Measurements from ENCODE around the gene DAB2IP. TPM values are rescaled to one million over a fixed set of nuclear protein-coding genes. Genes with fewer than 3 reads are reported as not detected.

DAB2IP gene
- total and polyA plus RNA-seq, 2 experiments from 2014 or later: 8.9 to 42.8 TPM

DNA sequence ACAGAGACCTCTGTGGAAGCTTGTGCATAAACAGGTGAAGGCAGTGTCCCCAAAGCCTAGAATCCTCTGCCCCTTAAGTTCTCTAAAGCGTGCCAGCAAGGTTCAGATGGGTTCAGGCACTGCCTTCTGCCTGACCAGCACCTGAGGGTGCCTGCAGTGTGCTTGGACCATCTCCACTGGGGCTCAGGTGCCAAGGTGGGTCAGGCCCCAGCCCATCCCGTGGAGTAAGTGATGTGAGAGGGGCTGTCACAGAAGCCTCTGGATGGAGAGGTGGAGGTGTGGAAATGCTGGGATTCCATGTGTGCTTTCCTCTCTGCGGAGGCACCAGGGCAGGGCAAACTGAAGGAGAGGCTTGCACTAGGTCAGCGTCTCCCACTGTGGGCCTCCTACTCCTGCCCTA is 118.5 kb downstream of the DAB2IP start:
- TF ChIP-seq EZH2 (IDR thresholded peaks at IDR 0.05; ENCODE audit: low read depth, unreplicated experiment): no peak
- no peak for TF ChIP-seq ZNF331 (CRISPR knock-in tag; IDR thresholded peaks at IDR 0.05; ENCODE audit: low read depth)
- TF ChIP-seq REST (IDR thresholded peaks at IDR 0.05; ENCODE audit: unreplicated experiment): no peak
- no peak for TF ChIP-seq EZH2phosphoT487 (IDR thresholded peaks at IDR 0.05; ENCODE audit: unreplicated experiment)
- no peak for TF ChIP-seq NANOG (IDR thresholded peaks at IDR 0.05; ENCODE audit: borderline replicate concordance)
- TF ChIP-seq CREB1 (CRISPR knock-in tag; IDR thresholded peaks at IDR 0.05; ENCODE audit: low read depth): no peak
- no peak overlapping the region for H3K27ac ChIP-seq (ENCODE audit: low read depth)
- Mint-ChIP-seq H3K36me3 (ENCODE audit: low read depth) (peaks cover 36% of the 10 kb centered on the region), H3K4me1 (no peaks in the 10 kb centered on the region), H3K27ac (no peak overlapping the region), H3K4me3 (no peak overlapping the region), H3K9me3 (no peaks in the 10 kb centered on the region; the same call in 2 of the 3 replicates), H3K27me3 (ENCODE audit: insufficient read depth, low read depth, poor library complexity) (peaks cover 7% of the 10 kb centered on the region)
- no peak overlapping the region for H3K4me3 ChIP-seq
- no peak for ATAC-seq
- no peaks in the 10 kb centered on the region for H3K4me1 ChIP-seq (ENCODE audit: insufficient read depth)
- no peak for DNase-seq (ENCODE audit: low spot score)
- no peaks in the 10 kb centered on the region for H4K20me1 ChIP-seq (replicated peaks; ENCODE audit: insufficient read depth)
- H2AFZ ChIP-seq: no peak overlapping the region
- no peaks in the 10 kb centered on the region for H3K27me3 ChIP-seq (ENCODE audit: insufficient read depth)
- no peaks in the 10 kb centered on the region for H3F3A ChIP-seq (replicated peaks; ENCODE audit: low read depth)
- no peak overlapping the region for H3K4me2 ChIP-seq
- H3K9me2 ChIP-seq (ENCODE audit: insufficient read depth): no peaks in the 10 kb centered on the region
- peaks cover 13% of the 10 kb centered on the region; the same call in 1 of the 2 replicates for H3K36me3 ChIP-seq (ENCODE audit: insufficient read depth)
- H3K79me2 ChIP-seq (replicated peaks; ENCODE audit: insufficient read depth): no peaks in the 10 kb centered on the region

GRCh38 chr9:121770415-121771273 is 119.2 kb downstream of the DAB2IP start:
- H3K9me3 Mint-ChIP-seq: no peaks in the 10 kb centered on the region; the same call in 2 of the 3 replicates
- Histone ChIP-seq H3K27me3 (ENCODE audit: insufficient read depth) (no peaks in the 10 kb centered on the region), H2AFZ (no peak overlapping the region), H3K9me2 (ENCODE audit: insufficient read depth) (no peaks in the 10 kb centered on the region), H3F3A (replicated peaks; ENCODE audit: low read depth) (no peaks in the 10 kb centered on the region), H3K79me2 (replicated peaks; ENCODE audit: insufficient read depth) (no peaks in the 10 kb centered on the region), H3K27ac (ENCODE audit: low read depth) (no peak overlapping the region), H3K4me1 (ENCODE audit: insufficient read depth) (no peaks in the 10 kb centered on the region), H4K20me1 (replicated peaks; ENCODE audit: insufficient read depth) (no peaks in the 10 kb centered on the region), H3K36me3 (ENCODE audit: insufficient read depth) (peaks cover 13% of the 10 kb centered on the region; the same call in 1 of the 2 replicates), H3K4me2 (no peak overlapping the region), H3K4me3 (no peak overlapping the region)
- H3K4me1 Mint-ChIP-seq: no peaks in the 10 kb centered on the region
- DNase-seq (ENCODE audit: low spot score): no peak
- no peak overlapping the region for H3K4me3 Mint-ChIP-seq
- H3K27me3 Mint-ChIP-seq (ENCODE audit: insufficient read depth, low read depth, poor library complexity): peaks cover 7% of the 10 kb centered on the region
- TF ChIP-seq CTCF (conservative IDR thresholded peaks at IDR 0.05; ENCODE audit: low read depth in 2 of 2) (no peak), ZNF114 (CRISPR knock-in tag; IDR thresholded peaks at IDR 0.05) (no peak)
- no peak for ATAC-seq
- peaks cover 42% of the 10 kb centered on the region for H3K36me3 Mint-ChIP-seq (ENCODE audit: low read depth)
- no peak overlapping the region for H3K27ac Mint-ChIP-seq

All from GM23338 (cell line).